Left renal cortex interstitium (tissue), 4 donors: Measurements from ENCODE around the gene MME. TPM values are rescaled to one million over a fixed set of nuclear protein-coding genes. Genes with fewer than 3 reads are reported as not detected.
"Not testable (repeated sequence)": the region's sequence is repeated elsewhere in the genome, so short reads cannot be mapped to it uniquely, and the experiment has no call there.

Experiments
- DNase-seq, 4 donors: peaks; one replicate each; pipeline ENCODE4 v3.0.0-alpha.2; 2013; ENCODE audit warnings: low read depth in 4 of 4, low spot score in 2 of 4, missing footprints in 1 of 4
- polyA plus RNA-seq, 4 donors: library from polyadenylated mRNA; unstranded; fragments of 120-200 nt; gene quantifications; one replicate each; pipeline ENCODE4 v1.2.1, GENCODE V29; 2013; ENCODE audit not compliant: insufficient read length in 4 of 4

The MME gene
- polyA plus RNA-seq, 4 donors = 374 to 466 (median 405) TPM

GRCh38 chr3:155189478-155189877 is 109.4 kb downstream of the MME start:
- DNase-seq = no peak

GRCh38 chr3:155190691-155191090 is 110.6 kb downstream of the MME start:
- no peak for DNase-seq

- DNase-seq = no peak
Observed at GRCh38 chr3:155192957-155193746, 113.0 kb downstream of the MME start.

- DNase-seq = no peak
Observed at GRCh38 chr3:155193868-155194267, 113.7 kb downstream of the MME start.

- DNase-seq = no peak
Observed at GRCh38 chr3:155194973-155195957, 115.1 kb downstream of the MME start.

GRCh38 chr3:155196131-155197021 is 116.3 kb downstream of the MME start:
- no peak for DNase-seq

GRCh38 chr3:155197786-155198185 is 117.7 kb downstream of the MME start:
- no peak for DNase-seq

- DNase-seq = no peak
Observed at GRCh38 chr3:155202626-155203025, 122.5 kb downstream of the MME start.

- no peak for DNase-seq
Observed at GRCh38 chr3:155204851-155205250, 124.7 kb downstream of the MME start.

GRCh38 chr3:155208183-155208800 is 128.2 kb downstream of the MME start:
- DNase-seq = no peak

GRCh38 chr3:155210736-155211135 is 130.6 kb downstream of the MME start:
- DNase-seq = no peak

- no peak for DNase-seq
Observed at GRCh38 chr3:155211266-155211665, 131.1 kb downstream of the MME start.

- no peak for DNase-seq
Observed at GRCh38 chr3:155211940-155212339, 131.8 kb downstream of the MME start.

- not testable (repeated sequence) for DNase-seq
Observed at GRCh38 chr3:155216007-155216406, 135.9 kb downstream of the MME start.

GRCh38 chr3:155217591-155217990 is 137.5 kb downstream of the MME start:
- no peak for DNase-seq

GRCh38 chr3:155218462-155218861 is 138.3 kb downstream of the MME start:
- no peak for DNase-seq

GRCh38 chr3:155219106-155219505 is 139.0 kb downstream of the MME start:
- no peak for DNase-seq

- DNase-seq = no peak
Observed at GRCh38 chr3:155225417-155225816, 145.3 kb downstream of the MME start.

- no peak for DNase-seq
Observed at GRCh38 chr3:155227141-155227540, 147.0 kb downstream of the MME start.

- DNase-seq = no peak
Observed at GRCh38 chr3:155228676-155229075, 148.6 kb downstream of the MME start.
